Uterus (tissue), 4 donors: ENCODE measurements around the gene IQGAP1. TPM values are rescaled to one million over a fixed set of nuclear protein-coding genes. Genes with fewer than 3 reads are reported as not detected.
A peak's percentile ranks its signal among the peaks of the same experiment; 100 is the strongest.

Experiments
- DNase-seq, 2 donors: peaks; one replicate each; pipeline ENCODE4 v3.0.0-alpha.2; 2019 to 2020
- H3K27ac ChIP-seq, 2 donors: fragments of 200-600 bp; sonication (generic); 1 replicate in 1 of 2; 2 replicates in 1 of 2; pipeline ENCODE4 v1.5.1; 2016 to 2018
- H3K27me3 ChIP-seq, 2 donors: fragments of 200-600 bp; sonication (generic); one replicate each; pipeline ENCODE4 v1.5.1; 2018 to 2019; ENCODE audit warnings: control low read depth in 1 of 2
- H3K36me3 ChIP-seq, 2 donors: fragments of 200-600 bp; sonication (generic); one replicate each; pipeline ENCODE4 v1.5.1; 2019; ENCODE audit warnings: control low read depth in 1 of 2
- H3K4me1 ChIP-seq, 2 donors: fragments of 200-600 bp; sonication (generic); one replicate each; pipeline ENCODE4 v1.5.1; 2018 to 2019; ENCODE audit warnings: control low read depth in 1 of 2
- H3K4me3 ChIP-seq, 2 donors: fragments of 200-600 bp; sonication (generic); 1 replicate in 1 of 2; 2 replicates in 1 of 2; pipeline ENCODE4 v1.5.1; 2018 to 2019; ENCODE audit warnings: mild to moderate bottlenecking in 1 of 2
- H3K9me3 ChIP-seq, 2 donors: fragments of 200-600 bp; sonication (generic); one replicate each; pipeline ENCODE4 v1.5.1; 2019; ENCODE audit warnings: control low read depth in 1 of 2
- CTCF ChIP-seq, 4 experiments: fragments of 200-600 bp in 2 of 4; fragments of 450-650 bp in 2 of 4; sonication (generic) in 2 of 4; IDR thresholded peaks; one replicate each; pipeline ENCODE4 v1.5.1; 2016 to 2019; ENCODE audit warnings: antibody characterized with exemption in 4 of 4, mild to moderate bottlenecking in 2 of 4, moderate library complexity in 1 of 4
- POLR2A ChIP-seq, 2 donors: fragments of 450-650 bp; IDR thresholded peaks; one replicate each; pipeline ENCODE4 v1.6.1; 2016; ENCODE audit warnings: antibody characterized with exemption in 2 of 2, mild to moderate bottlenecking in 1 of 2, moderate library complexity in 1 of 2
- intact Hi-C: fragments of 100-400 bp; cut with DNase I; formaldehyde crosslinking; loops from one replicate; pipeline ENCODE4 v1.15.1; 2023; ENCODE audit warnings: low total_unique reads
- total RNA-seq, 4 donors: library from RNA; depleted of rRNA in 3 of 4; stranded (reverse); fragments of >200 nt in 3 of 4; gene quantifications; one replicate each; pipeline versions ENCODE4 v1.1.0 to v1.2.4, GENCODE V29; 2014 to 2023
- donor health status: DM: yes; HTN: yes; CAD: no.

IQGAP1 gene
- total RNA-seq = 100 to 1,000 TPM; 195 to 777 (median 290) TPM

DNA sequence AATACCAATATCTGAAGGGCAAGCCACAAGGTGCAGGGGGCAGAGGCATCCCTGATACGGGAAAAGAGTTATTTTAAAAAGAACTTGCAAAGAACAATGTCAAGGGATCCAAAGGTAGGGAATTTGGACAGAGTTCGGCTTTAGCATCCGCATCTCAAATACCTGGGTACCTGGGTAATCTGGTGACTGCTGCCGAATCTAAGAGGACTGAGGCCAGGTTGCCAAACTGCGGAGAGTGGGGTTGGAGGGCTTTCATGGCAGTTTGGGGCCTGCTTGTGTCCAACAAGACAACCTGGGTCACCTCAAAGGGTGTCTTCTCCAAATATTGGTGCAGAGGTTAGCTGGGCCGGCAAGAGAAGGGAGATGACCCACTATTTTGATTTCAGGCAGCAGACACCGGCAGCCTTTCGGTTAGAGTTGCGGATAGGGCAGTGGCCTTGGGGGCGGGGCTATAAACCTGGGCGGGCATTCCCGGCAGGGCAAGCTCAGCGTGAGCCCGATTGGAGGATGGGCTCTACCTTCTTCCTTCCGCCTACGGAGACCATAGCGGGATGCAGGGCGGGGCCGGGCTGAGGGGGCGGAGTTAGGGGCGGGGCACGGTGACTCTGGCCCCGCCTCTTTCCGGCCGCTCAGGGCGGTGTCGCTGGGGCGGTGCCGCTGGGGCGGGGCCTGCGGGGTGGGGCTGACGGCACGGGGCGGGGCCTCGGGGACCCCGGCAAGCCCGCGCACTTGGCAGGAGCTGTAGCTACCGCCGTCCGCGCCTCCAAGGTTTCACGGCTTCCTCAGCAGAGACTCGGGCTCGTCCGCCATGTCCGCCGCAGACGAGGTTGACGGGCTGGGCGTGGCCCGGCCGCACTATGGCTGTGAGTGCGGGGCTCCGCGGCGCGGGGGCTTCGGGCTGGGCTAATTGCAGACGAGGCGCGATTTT is at the start of gene IQGAP1:
IQGAP1 (plus strand) TSS at position 709 of the 928 bp plus-strand sequence; CDS start at position 809, 100 bp downstream.
- Histone ChIP-seq H3K9me3 (no peaks in the 10 kb centered on the region), H3K36me3 (no peaks in the 10 kb centered on the region), H3K27me3 (no peaks in the 10 kb centered on the region), H3K27ac (peak within 1 kb of the TSS; percentile 94 to 99), H3K4me1 (peaks cover 0 to 7% of the 10 kb centered on the region in 2 donors), H3K4me3 (peak within 1 kb of the TSS; percentile 54 to 82)
- DNase-seq = peak; percentile 98 to 99
- intact Hi-C loops = no loop called here
- peak; percentile 77 to 97 for TF ChIP-seq POLR2A (IDR thresholded peaks at IDR 0.05)
- peak in 1 of 4 experiments; percentile 8 for TF ChIP-seq CTCF (IDR thresholded peaks at IDR 0.05)

DNA sequence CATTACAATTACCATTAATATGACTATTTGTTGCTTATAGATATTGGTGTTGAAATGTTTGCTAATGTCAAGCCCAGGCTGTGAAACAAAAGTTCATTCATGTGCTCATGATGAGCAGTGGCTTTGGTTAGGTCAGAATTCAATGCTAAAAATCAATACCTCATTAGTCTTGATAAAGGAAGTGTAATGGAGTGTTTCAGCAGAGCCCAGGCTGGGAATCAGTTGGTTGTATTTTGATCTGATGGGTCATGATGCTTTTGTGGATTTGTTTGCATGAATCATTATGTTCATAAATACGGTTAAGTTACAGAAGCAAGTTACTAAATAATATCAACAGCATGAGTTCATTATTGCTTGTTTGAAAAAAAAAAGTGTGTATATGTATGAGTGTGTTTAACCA is 49.5 kb upstream of the IQGAP1 start:
- no peaks in the 10 kb centered on the region for H3K9me3 ChIP-seq
- no peaks in the 10 kb centered on the region for H3K36me3 ChIP-seq
- H3K4me3 ChIP-seq = no peak overlapping the region
- H3K27ac ChIP-seq = no peak overlapping the region
- H3K27me3 ChIP-seq = no peaks in the 10 kb centered on the region
- intact Hi-C loops = no loop called here
- TF ChIP-seq CTCF (IDR thresholded peaks at IDR 0.05) (no peak), POLR2A (IDR thresholded peaks at IDR 0.05) (no peak)
- H3K4me1 ChIP-seq = no peaks in the 10 kb centered on the region
- no peak for DNase-seq

GRCh38 chr15:90340345-90340744 is 47.7 kb upstream of the IQGAP1 start:
- H3K4me3 ChIP-seq = no peak overlapping the region
- TF ChIP-seq CTCF (IDR thresholded peaks at IDR 0.05) = no peak
- no peak for TF ChIP-seq POLR2A (IDR thresholded peaks at IDR 0.05)
- no peak for DNase-seq
- H3K36me3 ChIP-seq = no peaks in the 10 kb centered on the region
- H3K9me3 ChIP-seq = no peaks in the 10 kb centered on the region
- H3K27ac ChIP-seq = no peak overlapping the region
- intact Hi-C loops = no loop called here
- no peaks in the 10 kb centered on the region for H3K27me3 ChIP-seq
- H3K4me1 ChIP-seq = no peaks in the 10 kb centered on the region

DNA sequence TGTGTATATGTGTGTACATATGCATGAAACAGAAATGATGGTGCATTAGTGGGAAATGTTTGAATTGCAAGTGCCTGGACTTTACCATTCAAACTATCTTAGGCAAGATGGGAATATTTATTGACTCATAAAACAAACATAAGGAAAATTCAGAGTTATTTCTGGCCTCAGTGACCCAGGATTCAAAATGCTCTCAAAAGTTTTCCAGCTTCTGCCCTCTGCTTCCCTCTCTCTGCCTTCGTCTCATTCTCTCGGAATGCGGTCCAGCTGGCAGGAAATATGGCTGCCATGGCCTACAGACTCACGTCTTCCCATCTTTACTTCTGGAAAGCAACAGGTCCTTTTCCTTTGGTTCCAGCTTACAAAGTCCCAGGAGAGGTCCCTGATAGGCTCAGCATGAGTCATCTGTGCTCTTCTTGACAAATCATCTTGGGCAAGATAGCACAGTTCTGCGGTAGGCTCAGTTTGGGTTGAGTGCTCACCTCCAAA is 44.7 kb upstream of the IQGAP1 start:
- H3K27ac ChIP-seq = peak overlapping the region in 1 of 2 donors; percentile 45
- H3K27me3 ChIP-seq = no peaks in the 10 kb centered on the region
- H3K36me3 ChIP-seq = no peaks in the 10 kb centered on the region
- no peaks in the 10 kb centered on the region for H3K4me1 ChIP-seq
- no peak for TF ChIP-seq CTCF (IDR thresholded peaks at IDR 0.05)
- no peak for TF ChIP-seq POLR2A (IDR thresholded peaks at IDR 0.05)
- no peaks in the 10 kb centered on the region for H3K9me3 ChIP-seq
- intact Hi-C loops = no loop called here
- DNase-seq = no peak
- H3K4me3 ChIP-seq = no peak overlapping the region

- H3K36me3 ChIP-seq = no peaks in the 10 kb centered on the region
- H3K27ac ChIP-seq = no peak overlapping the region
- DNase-seq = no peak
- intact Hi-C loops = no loop called here
- TF ChIP-seq CTCF (IDR thresholded peaks at IDR 0.05) = no peak
- TF ChIP-seq POLR2A (IDR thresholded peaks at IDR 0.05) = no peak
- H3K4me1 ChIP-seq = no peaks in the 10 kb centered on the region
- H3K9me3 ChIP-seq = no peaks in the 10 kb centered on the region
- H3K4me3 ChIP-seq = no peak overlapping the region
- no peaks in the 10 kb centered on the region for H3K27me3 ChIP-seq
Measured at GRCh38 chr15:90344662-90345061, 43.4 kb upstream of the IQGAP1 start.
